ENCODE results near the gene NOXO1. TPM values are rescaled to one million over a fixed set of nuclear protein-coding genes. Genes with fewer than 3 reads are reported as not detected.

NOXO1 gene
- total and polyA plus RNA-seq, 9 of the 15 experiments (the other 6 are each of a cell fraction or from before 2014, with no cell fraction given) = not detected

DNA sequence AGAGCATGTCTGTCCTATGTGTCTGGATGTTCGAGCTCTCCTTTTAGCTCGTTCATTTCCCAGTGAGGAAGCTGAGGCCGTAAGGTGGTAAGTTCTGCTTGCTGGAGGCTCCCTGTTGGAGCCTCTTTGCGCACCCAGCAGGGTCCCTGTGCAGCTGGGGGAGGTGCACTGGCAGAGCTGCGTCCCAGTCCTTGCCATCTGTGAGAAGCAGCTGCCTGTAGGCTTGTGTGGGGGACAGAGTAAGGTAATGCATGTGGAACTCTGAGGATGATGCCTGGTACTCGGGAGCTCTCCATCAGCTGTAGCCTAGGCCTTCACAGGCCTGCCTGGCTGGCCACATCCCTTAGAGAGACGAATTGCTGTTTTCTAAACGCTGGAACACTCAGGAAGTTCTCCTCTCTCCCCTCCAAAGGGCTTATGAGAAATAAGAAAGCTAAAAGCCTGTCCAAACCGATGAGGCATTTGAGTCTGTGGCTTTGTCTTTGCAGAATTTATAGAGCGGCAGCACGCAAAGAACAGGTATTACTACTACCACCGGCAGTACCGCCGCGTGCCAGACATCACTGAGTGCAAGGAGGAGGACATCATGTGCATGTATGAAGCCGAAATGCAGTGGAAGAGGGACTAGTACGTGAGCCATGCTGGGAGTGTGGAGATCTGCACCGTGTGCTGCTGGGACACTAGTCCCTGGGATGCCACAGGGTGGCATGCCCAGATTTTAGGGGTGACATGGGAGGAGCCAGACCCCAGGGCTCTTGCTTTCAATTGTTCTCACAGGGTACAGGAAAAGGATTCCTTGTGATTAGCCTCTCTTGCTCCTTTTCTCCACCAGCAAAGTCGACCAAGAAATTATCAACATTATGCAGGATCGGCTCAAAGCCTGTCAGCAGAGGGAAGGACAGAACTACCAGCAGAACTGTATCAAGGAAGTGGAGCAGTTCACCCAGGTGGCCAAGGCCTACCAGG is 20.3 kb downstream of the NOXO1 start (continued):
- TF ChIP-seq, protein P1, sequence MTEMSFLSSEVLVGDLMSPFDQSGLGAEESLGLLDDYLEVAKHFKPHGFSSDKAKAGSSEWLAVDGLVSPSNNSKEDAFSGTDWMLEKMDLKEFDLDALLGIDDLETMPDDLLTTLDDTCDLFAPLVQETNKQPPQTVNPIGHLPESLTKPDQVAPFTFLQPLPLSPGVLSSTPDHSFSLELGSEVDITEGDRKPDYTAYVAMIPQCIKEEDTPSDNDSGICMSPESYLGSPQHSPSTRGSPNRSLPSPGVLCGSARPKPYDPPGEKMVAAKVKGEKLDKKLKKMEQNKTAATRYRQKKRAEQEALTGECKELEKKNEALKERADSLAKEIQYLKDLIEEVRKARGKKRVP (CRISPR knock-in tag; IDR thresholded peaks at IDR 0.05) = no peak
- TF ChIP-seq KAT2B (IDR thresholded peaks at IDR 0.05; ENCODE audit: low read depth, low read length) (no peak), MTA3 (IDR thresholded peaks at IDR 0.05; ENCODE audit: borderline replicate concordance) (peak; percentile 38; the same call in 1 of the 2 replicates), ZC3H11A (IDR thresholded peaks at IDR 0.05; ENCODE audit: low read depth, low read length) (no peak), ZNF695 (CRISPR knock-in tag; IDR thresholded peaks at IDR 0.05) (0 out of 2 replicates have a peak, but pooled peaks have one; percentile 52)
- TF ChIP-seq, protein P2, sequence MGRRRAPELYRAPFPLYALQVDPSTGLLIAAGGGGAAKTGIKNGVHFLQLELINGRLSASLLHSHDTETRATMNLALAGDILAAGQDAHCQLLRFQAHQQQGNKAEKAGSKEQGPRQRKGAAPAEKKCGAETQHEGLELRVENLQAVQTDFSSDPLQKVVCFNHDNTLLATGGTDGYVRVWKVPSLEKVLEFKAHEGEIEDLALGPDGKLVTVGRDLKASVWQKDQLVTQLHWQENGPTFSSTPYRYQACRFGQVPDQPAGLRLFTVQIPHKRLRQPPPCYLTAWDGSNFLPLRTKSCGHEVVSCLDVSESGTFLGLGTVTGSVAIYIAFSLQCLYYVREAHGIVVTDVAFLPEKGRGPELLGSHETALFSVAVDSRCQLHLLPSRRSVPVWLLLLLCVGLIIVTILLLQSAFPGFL (CRISPR knock-in tag; IDR thresholded peaks at IDR 0.05) = 0 out of 2 replicates have a peak, but pooled peaks have one; percentile 84

All from K562 (cell line).